T-helper 9 cell (primary cell): ENCODE data around the gene TMEM114.

Experiments used
- DNase-seq: peaks from one replicate; pipeline ENCODE4 v3.0.0-alpha.2; 2020

TMEM114 gene

GRCh38 chr16:8611122-8611521 is 20.8 kb upstream of the TMEM114 start:
- no peak for DNase-seq

GRCh38 chr16:8607214-8607613 is 16.9 kb upstream of the TMEM114 start:
- DNase-seq = no peak

- no peak for DNase-seq
Observed at GRCh38 chr16:8605554-8605953, 15.2 kb upstream of the TMEM114 start.

- DNase-seq = no peak
Observed at GRCh38 chr16:8600144-8600775, 9.9 kb upstream of the TMEM114 start.

GRCh38 chr16:8596581-8596980 is 6.3 kb upstream of the TMEM114 start:
- no peak for DNase-seq

GRCh38 chr16:8595783-8596182 is 5.5 kb upstream of the TMEM114 start:
- no peak for DNase-seq

GRCh38 chr16:8594149-8594666 is 3.9 kb upstream of the TMEM114 start:
- no peak for DNase-seq

GRCh38 chr16:8591451-8591850 is 1.1 kb upstream of the TMEM114 start:
- no peak for DNase-seq

GRCh38 chr16:8590811-8591210 is 500 bp upstream of the TMEM114 start:
- DNase-seq = no peak

- no peak for DNase-seq
Observed at GRCh38 chr16:8589057-8589899, 1.0 kb downstream of the TMEM114 start.

- no peak for DNase-seq
Observed at GRCh38 chr16:8588682-8589056, 1.6 kb downstream of the TMEM114 start.

GRCh38 chr16:8587065-8587464 is 3.2 kb downstream of the TMEM114 start:
- DNase-seq = no peak

- no peak for DNase-seq
Observed at GRCh38 chr16:8585857-8586256, 4.5 kb downstream of the TMEM114 start.

GRCh38 chr16:8585041-8585440 is 5.3 kb downstream of the TMEM114 start:
- no peak for DNase-seq

- DNase-seq = no peak
Observed at GRCh38 chr16:8583732-8584131, 6.6 kb downstream of the TMEM114 start.

GRCh38 chr16:8583199-8583598 is 7.1 kb downstream of the TMEM114 start:
- no peak for DNase-seq

- no peak for DNase-seq
Observed at GRCh38 chr16:8581831-8582580, 8.3 kb downstream of the TMEM114 start.

- DNase-seq = no peak
Observed at GRCh38 chr16:8579559-8579958, 10.8 kb downstream of the TMEM114 start.

GRCh38 chr16:8577678-8578304 is 12.5 kb downstream of the TMEM114 start:
- no peak for DNase-seq

GRCh38 chr16:8576141-8577004 is 13.9 kb downstream of the TMEM114 start:
- DNase-seq = no peak

GRCh38 chr16:8575399-8575798 is 14.9 kb downstream of the TMEM114 start:
- no peak for DNase-seq
